HG02798 (cell line): ENCODE data around the gene RPL18.
"Not testable (repeated sequence)": the region's sequence is repeated elsewhere in the genome, so short reads cannot be mapped to it uniquely, and the experiment has no call there.

Source experiments
- ATAC-seq: cut with Tn5 transposase; IDR thresholded peaks from one replicate; pipeline ENCODE4 v1.9.1; 2021; ENCODE audit warnings: mild to moderate bottlenecking; ENCODE audit not compliant: unreplicated experiment, poor library complexity

Gene RPL18

DNA sequence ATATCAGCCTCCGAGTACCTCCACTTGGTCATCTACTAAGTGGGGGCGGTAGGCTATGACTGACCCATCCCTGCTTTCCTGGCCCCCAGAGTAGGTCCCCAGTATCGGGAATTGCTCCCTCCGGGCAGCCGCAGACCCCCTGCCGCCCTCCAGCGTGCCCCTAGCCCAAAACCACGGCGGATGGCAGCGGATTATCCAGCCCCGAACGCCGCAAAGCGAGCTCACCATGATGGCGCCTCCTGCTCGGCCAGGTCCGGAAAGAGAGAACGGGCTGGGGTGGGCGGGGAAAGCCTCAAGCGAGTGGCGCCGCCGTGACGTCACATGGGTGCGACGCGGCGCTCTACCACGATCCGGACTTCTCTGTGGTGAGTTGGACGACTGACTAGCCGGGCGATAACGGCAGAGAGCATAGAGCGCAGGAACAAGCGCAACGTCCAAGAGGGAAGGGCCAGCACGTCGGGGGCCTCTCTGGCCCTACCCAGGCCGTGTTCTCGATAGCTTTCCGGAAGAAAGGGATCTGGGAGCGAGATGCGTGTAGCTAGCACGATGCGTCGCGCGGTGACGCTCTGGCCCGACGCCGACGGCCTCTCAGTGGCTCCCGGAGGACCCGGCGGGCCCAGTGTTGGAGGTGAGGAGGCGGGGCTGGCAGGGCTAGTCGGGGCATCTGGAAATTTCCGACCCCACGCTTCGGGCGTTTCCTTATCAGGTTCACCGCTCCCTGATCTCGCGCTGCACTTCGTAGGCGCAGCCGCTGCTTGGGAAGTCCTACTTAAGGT is at the start of gene RPL18, which contains the start of gene SPHK2:
TSS of gene RPL18 (minus strand) at position 263 of the 776 bp plus-strand sequence. CDS start at position 228, 35 bp downstream.
TSS of gene SPHK2 (plus strand) at position 591 of the 776 bp plus-strand sequence. CDS start 1,009 bp downstream, outside the sequence.
- peak; percentile 90 for ATAC-seq

DNA sequence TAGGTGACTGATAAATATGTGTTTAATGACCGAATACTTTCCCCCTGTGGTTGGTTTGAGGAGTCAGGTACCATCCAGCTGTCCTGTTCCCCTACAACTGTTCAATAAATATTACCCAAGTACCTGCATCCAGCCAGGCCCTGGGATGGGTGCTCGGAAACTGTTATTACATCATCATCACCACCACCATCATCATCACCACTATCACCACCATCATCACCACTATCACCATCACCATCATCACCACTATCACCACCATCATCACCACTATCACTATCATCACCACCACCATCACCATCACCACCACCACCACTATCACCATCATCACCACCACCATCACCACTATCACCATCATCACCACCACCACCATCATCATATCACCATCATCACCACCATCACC is 49.8 kb upstream of the RPL18 start:
- ATAC-seq, result no peak

DNA sequence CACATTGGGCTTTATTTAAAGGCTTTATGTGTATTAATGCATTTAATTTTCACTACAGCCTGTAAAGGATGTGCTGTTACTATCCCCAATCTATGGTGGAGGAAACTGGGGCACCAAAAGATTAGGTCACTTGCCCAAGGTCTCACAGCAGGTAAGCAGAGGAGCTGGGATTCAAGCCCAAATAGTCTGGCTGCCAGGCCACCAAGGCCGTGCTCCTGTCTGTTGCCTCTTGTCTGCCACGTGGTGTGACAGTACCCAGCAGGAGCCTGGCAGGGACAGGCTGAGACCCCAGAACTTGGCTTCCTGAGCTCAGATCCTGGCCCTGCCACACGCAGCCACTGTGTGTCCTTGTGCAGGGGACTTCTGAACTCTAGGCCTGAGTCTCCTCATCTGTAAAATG is 49.4 kb upstream of the RPL18 start:
- no peak for ATAC-seq

- ATAC-seq, result no peak
These were observed 46.8 kb upstream of the RPL18 start for GRCh38 chr19:48665786-48666185.

GRCh38 chr19:48664476-48664875 is 45.5 kb upstream of the RPL18 start:
- no peak for ATAC-seq

DNA sequence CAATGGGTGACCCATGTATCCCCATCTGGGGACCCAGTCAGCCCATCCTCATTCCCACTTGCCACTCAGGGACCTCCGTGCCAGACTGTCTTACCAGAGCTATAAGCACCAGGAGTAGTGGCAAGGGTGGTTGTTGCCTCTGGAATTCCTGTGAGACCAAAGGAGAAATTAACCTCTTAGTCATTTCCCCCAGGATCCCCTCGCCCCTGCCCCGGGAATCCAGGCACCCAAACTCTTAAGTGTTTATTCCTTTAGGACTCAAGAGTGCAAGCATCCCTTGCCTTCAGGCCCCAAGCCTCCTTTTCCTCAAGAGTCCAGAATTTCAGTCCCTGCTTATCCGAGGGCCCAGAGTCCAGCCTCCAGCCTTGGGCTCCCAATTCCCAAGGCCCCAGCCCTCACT is 44.7 kb upstream of the RPL18 start:
- ATAC-seq, result no peak

DNA sequence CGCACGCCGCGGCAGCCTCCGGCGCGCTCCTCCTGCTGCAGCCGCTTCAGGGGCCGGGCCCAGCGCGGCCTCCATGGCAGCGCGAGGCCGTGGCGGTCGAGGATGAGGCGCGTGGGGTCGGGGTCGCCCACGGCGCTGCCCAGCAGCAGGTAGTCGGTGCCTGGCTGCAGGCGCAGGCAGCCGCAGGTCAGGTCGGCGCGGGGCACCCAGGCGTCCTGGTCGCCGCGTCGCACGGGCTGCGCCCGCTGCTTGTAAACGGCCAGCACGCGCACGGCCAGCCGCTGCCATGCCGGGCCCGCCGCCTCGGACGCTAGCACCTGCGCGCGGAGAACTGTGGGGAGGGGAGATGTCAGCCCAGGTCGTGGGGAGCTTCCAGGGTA is 42.7 kb upstream of the RPL18 start:
- no peak for ATAC-seq

GRCh38 chr19:48660852-48661710 is 42.1 kb upstream of the RPL18 start:
- peak; percentile 87 for ATAC-seq

DNA sequence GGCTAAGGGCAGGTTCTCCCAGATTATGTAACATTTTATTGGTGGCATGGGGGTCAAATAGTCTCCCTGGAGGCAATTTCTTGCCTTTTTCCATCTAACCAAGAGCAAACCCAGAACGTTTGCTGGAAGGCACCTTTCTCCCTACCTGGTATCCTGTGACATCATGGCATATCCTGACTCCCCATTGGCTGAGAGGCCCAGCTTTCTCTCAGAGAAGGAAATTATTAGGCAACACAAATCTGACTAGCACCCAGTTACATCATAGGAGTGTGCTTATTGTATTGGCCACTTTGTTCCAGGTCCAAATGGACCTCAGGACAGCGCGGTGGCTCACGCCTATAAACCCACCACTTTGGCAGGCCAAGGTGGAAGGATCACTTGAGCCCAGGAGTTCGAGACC is 40.8 kb upstream of the RPL18 start:
- no peak for ATAC-seq

- ATAC-seq, result no peak
These were observed 39.5 kb upstream of the RPL18 start for GRCh38 chr19:48658483-48658882.

GRCh38 chr19:48657828-48658227 is 38.9 kb upstream of the RPL18 start:
- not testable (repeated sequence) for ATAC-seq

- ATAC-seq, result no peak
These were observed 38.0 kb upstream of the RPL18 start for GRCh38 chr19:48656840-48657474.

DNA sequence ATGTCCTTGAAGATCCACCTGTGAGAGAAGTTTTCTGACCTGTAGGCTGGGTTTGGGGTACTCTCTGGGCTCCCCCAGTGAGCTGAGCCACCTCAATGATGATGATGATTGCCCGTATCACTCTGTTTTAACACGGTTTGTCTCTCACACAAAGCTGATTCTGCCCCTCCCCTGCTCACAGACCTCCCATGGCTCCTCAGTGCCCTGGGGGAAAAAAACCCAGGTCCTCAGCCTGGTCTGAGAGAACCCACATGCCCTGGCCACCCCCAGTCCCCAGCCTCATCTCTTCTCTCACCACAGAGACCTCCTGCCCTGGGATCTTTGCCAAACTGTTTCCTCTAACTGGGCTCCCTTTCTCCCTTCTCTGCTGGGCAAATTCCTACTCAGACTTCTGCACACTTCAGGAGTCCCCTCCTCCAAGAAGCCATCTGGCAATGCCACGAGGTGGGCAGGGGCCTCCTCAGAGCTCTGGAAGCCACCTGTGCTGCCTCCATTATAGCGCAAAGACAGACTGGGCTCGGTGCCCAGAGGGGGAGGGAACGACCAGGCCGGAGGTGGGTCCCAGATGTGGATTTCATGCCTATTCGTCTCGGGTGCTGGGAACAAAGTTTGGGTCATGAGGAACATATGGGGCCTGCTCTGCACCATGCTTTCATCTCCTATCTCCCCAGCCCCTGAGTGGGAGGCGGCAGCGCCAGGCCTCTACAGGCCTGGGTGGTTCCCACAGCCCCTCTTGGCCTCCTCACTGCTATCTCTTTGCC is 35.5 kb upstream of the RPL18 start:
- no peak for ATAC-seq

DNA sequence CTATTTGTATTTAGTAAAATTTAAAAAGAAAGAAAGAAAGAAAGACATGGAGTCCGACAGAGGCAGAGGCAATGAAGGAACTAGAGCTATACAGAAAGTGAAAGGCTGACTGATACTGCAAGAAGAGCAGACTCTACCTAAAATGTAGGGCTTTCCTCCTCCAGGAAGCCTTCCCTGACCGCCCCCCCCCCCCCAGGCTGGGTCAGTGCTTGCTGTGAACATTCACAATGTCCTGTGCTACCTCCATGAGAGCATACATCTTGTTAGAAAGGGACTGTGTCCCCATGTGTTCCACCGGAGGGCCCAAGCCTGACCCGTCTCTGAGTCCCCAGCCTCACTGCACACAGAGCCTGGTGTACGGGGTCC is 32.7 kb upstream of the RPL18 start:
- ATAC-seq, result no peak

DNA sequence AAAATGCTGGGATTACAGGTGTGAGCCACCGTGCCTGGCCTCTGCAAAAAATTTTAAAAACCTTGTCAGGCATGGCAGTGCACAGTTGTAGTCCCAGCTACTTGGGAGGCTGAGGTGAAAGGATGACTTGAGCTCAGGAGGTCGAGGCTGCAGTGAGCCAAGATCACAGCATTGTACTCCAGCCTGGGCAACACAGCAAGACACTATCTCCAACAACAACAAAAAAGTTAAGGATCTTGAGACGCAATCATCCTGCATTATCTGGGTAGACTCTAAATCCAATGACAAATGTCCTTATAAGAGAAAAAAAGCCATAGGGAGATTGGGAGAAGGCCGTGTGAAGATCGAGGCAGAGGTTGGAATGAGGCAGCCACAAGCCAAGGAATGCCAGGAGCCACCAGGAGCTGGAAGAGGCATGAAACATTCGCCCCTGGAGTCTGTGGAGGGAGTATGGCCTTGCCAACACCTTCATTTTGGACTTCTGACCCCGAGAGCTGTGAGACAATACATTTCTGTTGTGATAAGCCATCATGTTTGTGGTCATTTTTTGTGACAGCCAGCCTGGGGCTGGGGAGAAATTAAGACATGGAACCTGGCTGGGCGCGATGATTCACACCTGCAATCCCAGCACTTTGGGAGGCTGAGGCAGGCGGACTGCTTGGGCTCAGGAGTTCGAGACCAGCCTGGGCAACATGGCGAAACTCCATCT is 32.1 kb upstream of the RPL18 start:
- ATAC-seq, result no peak

DNA sequence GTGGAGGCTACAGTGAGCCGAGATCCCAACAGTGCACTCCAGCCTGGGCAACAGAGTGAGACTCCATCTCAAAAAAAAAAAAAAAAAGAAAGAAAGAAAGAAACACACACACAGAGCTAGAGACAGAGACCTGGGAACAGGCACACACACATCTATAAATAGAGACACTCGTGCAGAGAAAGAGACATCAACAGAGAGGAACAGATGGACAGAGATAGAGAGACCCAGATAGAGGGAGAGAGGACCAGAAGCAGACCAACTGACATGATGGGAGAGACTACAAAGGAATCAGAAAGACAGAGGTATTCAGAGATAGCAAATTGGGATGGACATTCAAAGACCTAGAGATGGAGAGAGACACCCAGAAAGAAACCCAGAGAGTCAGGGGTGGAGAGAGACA is 29.2 kb upstream of the RPL18 start:
- no peak for ATAC-seq

- ATAC-seq, result no peak
These were observed 27.8 kb upstream of the RPL18 start for GRCh38 chr19:48646722-48647216.

GRCh38 chr19:48646001-48646721 is 27.2 kb upstream of the RPL18 start, which contains the start of gene CA11:
Gene CA11 (minus strand): TSS chr19:48646187. CDS start chr19:48645632, 555 bp downstream.
- peak; percentile 88 for ATAC-seq

DNA sequence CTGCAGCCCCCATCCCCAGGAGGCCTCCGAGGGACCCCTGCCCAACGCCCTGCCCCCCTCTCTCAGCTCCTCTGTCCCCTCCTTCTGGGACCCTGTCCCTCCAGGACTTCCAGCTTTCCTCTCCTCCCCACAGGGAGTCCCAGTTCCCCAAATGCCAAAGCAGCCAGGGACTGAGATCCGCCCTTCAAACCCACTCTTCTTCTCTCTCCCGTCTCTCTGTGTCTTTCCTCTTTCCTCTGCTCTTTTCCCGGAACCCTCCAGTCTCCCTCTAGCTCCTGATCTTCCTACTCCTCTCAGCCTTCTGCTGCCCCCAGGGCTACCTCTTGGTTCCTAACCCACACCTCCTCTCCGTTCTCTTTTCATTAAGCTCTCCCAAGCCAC is 26.6 kb upstream of the RPL18 start:
- no peak for ATAC-seq
